Measurements from ENCODE around the gene ADH5.
"Not testable (repeated sequence)": the region's sequence is repeated elsewhere in the genome, so short reads cannot be mapped to it uniquely, and the experiment has no call there.

Gene ADH5

DNA sequence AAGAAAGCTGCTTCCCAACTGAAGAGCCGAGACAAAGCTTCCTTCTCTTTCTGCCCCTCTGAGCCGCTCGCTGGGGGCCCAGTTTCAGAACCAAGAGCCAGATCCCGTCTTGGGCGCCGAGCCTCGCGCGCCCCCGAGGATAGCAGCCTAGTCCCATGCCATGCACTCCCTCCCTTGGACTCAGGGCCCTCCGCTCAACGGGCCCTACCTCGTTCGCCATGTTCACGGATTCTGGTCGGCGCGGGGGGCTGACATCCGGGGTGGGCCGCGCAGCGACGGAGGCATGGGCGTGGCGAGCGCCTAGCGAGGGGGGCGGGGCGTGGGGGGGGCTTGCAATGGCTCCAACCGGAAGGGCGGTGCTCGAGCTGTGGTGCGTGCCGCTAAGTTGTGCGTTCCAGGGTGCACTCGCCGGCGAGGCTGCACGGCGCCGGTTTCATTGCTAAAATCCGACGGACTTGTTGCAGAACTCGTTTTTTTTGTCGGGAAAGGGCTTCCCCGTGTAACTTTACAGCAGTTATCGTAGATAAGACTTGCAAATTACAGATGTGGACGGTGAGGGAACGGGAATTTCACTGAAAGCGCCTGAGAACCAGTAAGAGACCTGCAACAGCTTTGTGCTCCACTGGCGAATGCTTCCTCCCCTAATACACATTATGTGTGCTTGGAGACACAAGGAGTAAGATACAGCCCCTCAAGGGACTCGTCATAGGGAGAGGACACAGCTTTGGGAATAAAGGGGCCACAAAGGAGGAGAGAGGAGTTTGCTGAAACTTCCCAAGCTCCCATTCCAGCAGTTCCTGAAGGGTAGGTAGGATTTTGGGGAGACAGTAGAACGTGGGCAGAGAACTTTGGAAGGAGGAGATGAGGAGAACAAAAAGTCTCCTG, at the start of gene ADH5:
Gene ADH5 (minus strand): TSS at position 308 of the 885 bp plus-strand sequence. CDS start 88 bp downstream, at position 220.
- peak; percentile 84 for DNase-seq

DNA sequence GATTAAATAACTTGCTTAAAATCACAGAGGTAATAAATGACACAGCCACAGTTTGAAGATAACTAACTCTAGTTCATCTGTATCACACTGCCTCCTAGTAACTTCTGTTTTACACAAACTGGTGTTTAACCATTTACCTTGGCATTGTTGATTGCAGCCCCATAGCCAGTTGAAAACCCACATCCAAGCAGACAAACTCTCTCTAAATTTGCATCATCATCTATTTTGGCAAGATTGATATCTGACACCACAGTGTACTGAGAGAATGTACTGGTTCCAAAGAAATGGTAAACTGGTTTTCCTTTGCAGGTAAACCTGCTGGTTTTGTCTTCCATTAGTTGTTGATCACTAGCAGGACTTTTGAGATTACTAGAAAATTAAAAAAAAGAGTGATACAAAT, 47.7 kb upstream of the ADH5 start:
- no peak for DNase-seq

DNA sequence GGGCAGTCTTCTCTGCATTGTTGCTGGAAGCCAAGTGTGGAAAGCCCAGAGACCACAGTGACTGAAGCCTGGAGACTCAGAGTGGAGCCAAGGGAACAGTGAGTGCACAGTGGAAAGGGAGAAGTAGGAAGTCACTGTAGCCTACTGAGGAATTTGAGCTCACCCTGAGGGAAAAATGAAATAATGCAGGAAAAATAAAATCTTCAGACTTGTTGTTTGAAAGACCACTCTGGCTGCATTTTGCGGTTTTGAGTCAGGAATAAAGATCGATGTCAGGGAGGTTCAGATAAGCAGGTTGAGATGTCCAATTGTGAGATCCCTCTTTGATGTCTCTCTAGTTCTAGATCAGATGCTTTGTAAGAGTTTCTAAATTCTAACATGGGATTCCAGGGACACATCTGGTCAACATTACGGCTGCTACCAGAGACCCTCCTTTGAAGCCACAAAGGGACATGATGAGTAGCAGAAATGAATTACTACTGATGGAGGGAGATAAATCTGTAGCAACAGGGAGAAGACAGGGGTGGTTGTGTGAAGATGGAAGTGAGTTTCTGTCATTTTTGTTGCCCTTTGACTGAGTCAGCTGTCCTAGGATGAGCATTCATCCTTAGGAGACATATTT, 47.1 kb upstream of the ADH5 start:
- no peak for DNase-seq

- no peak for DNase-seq
Observed at GRCh38 chr4:99134586-99134985, 46.0 kb upstream of the ADH5 start.

DNA sequence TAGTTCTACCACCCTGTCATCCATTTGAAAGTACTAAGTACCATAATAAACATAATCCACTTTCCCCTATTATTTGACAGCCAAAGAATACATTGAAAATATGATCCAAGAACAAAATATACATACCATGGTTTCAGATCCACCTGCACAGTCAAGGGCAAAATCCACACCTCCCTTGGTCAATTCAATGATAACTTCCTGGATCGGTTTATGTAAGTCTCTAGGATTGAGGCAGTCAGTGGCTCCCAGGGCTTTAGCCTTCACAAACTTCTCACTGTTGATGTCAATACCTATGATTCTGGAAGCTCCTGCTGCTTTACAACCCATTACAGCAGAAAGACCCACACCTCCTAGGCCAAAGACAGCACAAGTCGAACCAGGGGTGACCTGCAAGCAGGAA, 42.8 kb upstream of the ADH5 start:
- DNase-seq: no peak

- DNase-seq: no peak
Observed at GRCh38 chr4:99126376-99126775, 37.8 kb upstream of the ADH5 start.

DNA sequence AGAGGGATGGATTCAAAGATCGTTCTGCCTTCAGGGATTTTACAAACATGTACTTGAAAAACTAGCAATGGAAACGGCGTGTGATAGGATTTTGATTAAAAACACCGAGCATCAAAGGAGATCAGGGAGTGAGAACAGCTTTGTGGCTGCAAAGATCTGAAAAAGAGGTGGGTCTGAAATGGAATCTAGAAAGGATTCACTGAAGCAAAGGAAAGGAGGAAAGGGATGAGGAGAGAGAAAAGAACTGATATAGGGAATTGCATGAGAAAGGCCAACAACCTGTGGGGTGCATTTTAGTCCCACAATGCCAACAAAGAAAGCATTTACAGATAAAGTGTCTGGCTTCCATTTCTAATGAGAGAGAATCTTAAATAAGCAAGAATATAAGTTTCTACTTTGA, 32.4 kb upstream of the ADH5 start:
- no peak for DNase-seq

DNA sequence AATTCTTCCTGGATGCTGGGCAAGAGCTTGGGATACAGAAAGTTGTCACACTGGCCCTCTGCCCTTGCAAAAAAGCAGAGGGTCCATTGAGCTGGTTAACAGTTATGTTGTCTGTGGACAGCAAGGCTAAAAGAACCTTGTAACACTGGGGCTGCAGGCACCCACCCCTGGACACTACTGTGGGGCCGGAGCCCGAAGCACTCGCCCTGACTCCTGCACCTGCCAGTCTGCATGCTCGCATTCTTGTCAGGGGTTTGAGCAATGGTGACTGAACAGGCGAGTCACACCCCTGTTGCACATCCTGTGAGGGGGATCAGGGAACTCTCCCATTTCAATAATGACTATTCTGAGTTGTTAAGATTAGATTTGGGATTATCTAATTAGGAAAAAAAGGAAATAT, 31.9 kb upstream of the ADH5 start:
- no peak for DNase-seq

DNA sequence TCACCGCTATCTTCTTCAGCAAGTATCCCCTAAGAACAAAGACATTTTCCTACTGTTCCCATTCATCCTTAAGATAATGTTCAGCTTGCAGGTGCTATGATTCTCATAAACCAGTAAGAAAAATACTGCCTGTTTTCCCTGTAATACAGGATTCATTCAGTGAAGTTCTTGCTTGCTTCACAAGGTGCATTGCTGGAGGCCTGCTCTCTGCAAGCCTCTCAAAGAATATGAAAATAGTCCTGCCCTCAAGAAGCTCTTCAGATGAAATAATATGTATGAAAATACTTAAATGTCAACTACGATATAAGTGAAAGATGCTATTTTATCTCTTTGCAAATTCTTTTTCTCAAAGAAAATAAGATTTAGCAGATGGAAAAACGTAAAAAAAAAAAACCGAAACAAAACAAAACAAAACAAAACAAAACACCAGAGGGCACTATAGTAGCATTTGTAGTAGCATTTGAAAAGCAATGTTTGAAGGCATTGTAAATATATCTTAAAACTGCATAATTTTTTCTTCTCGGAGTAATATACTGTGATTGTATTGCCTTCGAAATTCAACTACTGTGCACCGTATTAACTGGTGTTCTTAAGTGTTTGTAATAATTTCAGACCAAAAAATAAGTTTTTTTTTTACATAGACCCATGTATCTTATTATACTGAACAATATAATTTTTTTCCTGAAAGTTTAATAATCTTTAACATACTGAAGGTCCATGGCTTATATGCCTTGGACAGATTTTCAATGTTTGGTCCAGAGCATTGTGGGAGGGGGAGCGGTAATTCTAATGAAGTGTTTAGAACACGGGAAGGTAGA, 29.5 kb upstream of the ADH5 start:
- no peak for DNase-seq

DNA sequence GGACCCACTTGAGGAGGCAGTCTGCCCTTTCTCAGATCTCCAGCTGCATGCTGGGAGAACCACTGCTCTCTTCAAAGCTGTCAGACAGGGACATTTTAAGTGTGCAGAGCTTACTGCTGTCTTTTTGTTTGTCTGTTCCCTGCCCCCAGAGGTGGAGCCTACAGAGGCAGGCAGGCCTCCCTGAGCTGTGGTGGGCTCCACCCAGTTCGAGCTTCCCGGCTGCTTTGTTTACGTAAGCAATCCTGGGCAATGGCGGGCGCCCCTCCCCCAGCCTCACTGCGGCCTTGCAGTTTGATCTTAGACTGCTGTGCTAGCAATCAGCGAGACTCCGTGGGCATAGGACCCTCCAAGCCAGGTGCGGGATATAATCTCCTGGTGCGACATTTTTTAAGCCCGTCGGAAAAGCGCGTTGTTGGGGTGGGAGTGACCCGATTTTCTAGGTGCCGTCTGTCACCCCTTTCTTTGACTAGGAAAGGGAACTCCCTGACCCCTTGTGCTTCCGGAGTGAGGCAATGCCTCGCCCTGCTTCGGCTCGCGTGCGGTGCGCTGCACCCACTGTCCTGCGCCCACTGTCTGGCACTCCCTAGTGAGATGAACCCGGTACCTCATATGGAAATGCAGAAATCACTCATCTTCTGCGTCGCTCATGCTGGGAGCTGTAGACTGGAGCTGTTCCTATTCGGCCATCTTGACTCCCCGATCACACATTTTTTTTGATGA, 28.7 kb upstream of the ADH5 start:
- not testable (repeated sequence) for DNase-seq

- not testable (repeated sequence) for DNase-seq
Observed at GRCh38 chr4:99109286-99109685, 20.7 kb upstream of the ADH5 start.

DNA sequence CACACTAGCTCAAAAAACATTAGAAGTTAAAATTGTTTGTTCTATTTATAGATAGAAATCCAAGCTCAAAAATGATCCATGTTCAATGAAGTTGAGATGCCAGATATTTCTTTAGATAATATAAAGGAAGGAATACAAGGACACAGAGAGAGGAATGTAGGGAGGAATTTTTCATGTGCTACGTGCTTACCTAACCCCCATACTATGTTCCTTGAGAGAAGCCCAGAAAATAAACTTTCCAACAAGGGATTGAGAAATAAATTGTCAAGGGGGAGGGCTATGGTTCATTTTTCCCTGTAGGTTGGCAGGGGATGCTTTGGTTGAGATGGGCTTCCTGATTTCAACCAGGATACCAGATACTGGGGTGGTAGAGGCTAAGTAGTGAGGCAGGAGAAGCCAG, 15.6 kb upstream of the ADH5 start:
- no peak for DNase-seq

GRCh38 chr4:99103166-99103565, 14.6 kb upstream of the ADH5 start:
- no peak for DNase-seq

DNA sequence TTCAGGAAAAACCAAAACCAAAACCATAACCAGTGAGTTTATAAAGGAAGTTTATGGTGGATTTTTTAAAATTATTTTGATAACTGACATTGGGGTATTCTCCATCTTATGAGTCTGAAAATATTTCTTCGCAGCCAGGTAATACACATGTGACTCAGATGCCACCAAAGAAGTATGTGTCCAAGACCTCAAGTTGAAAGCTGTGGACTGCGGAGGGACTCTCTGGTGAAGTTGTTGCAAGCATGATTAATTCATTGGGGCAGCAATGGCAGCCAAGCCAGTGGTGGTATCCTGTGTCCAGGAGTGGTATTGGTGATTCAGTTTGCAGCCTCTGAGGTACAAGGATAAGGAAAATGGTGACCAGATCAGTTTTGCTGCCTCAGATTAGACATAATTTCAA, 14.0 kb upstream of the ADH5 start:
- no peak for DNase-seq

DNA sequence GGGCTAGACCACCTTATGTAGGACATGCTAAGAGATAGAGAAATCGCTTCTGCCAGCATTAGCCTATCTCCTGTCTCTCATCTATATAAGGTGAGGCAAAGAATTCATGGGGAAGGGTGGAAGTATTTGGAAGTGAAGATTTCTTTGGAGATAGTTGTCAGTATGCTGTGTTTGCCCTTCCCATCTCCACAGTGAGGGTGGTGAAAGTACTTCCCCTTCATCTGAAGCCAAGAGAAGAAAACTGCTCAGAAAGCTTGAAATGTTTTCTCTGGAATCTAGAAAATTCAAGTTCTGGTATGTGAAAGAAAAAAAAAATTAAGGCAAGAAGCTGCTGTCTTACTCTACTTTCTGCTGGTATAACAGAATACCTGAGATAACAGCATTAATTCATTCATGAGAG, 12.3 kb upstream of the ADH5 start:
- no peak for DNase-seq

GRCh38 chr4:99099814-99100213, 11.2 kb upstream of the ADH5 start:
- DNase-seq: not testable (repeated sequence)

DNA sequence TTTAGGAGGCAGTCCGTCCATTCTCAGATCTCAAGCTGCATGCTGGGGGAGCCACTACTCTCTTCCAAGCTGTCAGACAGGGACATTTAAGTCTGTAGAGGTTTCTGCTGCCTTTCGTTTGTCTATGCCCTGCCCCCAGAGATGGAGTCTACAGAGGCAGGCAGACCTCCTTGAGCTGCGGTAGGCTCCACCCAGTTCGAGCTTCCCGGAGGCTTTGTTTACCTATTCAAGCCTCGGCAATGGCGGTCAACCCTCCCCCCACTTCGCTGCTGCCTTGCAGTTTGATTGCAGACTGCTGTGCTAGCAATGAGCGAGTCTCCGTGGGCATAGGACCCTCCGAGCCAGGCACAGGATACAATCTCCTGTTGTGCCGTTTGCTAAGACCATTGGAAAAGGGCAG, 10.7 kb upstream of the ADH5 start:
- DNase-seq: no peak

DNA sequence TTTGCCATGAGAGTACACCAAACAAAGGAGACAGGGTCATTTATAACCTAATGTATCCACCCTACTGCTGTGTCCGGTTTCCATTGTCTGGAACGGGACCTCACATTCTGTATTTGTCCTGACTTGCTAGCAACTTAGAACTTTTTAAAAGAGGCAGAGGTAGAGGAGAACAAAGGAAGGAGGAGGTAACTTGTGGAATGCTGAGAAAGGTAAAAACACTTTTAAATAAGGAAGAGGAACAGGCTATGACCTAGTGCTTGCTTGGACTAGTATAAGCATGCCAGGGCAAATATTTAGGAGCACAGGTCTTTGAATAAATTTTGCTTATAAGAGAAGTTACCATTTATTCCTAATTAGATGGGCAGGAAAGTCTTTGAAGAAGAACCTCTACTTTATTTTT, 3.3 kb upstream of the ADH5 start:
- not testable (repeated sequence) for DNase-seq

- DNase-seq: no peak
Observed at GRCh38 chr4:99091216-99091575, 2.6 kb upstream of the ADH5 start.

GRCh38 chr4:99090481-99091215, 2.1 kb upstream of the ADH5 start:
- DNase-seq: no peak

- DNase-seq: no peak
Observed at GRCh38 chr4:99088023-99088449, 552 bp downstream of the ADH5 start.

DNA sequence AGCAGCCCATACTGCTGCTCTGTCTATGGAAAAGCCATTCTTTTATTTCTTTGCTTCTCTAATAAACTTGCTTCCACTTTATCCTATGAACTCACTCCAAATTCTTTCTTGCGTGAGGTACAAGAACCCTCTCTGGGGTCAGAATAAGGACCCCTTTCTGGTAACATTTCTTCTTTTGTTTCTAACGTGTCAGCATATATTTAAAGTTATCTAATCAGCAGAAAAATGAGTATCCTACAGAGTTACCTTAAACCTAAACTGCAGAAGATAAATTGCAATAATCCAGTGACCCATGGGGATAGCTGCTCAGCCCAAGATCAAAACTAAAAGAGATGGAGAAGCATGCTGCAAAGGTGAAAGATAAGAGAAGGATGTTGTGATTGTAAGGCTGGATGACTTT, 4.0 kb downstream of the ADH5 start:
- DNase-seq: no peak
